HS-27A (cell line): Measurements from ENCODE around the gene MAPT.
"Not testable (repeated sequence)": the region's sequence is repeated elsewhere in the genome, so short reads cannot be mapped to it uniquely, and the experiment has no call there.

Source experiments
- DNase-seq: peaks from one replicate; pipeline ENCODE4 v3.0.0-alpha.2; 2012; ENCODE audit warnings: low read depth, missing footprints

The MAPT gene

DNA sequence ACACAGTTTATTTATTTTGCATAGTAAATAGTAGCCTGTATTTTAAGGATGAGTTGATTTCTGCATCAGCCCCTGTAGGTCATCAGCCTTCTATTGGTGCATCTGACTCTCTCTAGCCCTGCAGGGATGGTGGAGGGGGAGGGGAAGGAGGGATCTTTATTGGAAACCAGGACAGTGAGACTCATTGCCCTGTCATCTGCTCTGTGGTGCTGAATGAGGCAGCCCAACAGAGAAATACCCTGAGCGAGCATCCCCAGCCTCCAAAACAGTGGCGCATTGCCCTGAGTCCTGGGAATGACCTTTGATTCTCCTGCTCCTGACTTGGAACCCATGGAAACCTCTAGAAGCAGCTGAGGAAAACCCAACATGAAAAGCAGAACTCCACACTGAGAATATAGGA, 59.2 kb downstream of the MAPT start:
- no peak for DNase-seq

DNA sequence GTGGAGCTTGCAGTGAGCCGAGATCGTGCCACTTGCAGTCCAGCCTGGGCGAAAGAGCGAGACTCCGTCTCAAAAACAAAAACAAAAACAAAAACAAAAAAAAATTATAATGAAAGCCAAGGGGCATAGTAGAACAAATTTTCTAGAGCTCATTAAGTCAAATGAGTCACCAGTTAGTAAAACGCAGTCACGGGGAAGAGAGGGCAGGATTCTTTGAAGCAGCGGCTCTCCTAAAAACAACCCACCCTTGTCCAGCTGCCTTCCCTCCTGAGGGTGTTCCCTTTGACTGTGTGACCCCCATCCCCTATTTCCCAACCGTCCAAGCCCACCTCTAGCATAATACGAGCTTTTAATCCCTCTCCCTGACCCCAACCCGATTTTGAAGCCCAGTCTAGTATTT, 60.6 kb downstream of the MAPT start:
- no peak for DNase-seq

DNA sequence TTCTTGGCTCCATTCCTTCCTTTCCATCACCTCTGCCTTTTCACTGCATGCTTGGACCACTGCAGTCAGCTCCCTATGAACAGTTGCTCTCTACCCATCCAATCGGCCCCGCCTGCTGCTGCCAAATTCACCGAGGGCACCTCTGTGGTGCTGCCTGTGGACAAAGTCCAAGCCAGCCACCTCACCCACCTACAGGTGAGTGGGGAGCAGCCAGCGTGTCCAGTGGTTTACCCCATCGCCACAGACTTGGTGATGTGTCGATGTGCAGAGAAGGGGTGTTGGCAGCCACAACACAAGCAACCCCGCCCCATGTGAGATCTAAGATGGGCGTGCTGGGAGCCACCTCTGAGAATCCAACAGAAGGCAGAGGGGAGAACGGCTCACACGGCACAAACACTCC, 61.0 kb downstream of the MAPT start:
- no peak for DNase-seq

GRCh38 chr17:45956090-45956489, 61.7 kb downstream of the MAPT start:
- no peak for DNase-seq

DNA sequence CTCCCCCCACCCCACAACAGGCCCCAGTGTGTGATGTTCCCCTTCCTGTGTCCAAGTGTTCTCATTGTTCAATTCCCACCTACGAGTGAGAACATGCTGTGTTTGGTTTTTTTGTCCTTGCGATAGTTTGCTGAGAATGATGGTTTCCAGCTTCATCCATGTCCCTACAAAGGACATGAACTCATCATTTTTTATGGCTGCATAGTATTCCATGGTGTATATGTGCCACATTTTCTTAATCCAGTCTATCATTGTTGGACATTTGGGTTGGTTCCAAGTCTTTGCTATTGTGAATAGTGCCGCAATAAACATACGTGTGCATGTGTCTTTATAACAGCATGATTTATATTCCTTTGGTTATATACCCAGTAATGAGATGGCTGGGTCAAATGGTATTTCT, 62.4 kb downstream of the MAPT start:
- not testable (repeated sequence) for DNase-seq

GRCh38 chr17:45958307-45958706, 64.0 kb downstream of the MAPT start:
- DNase-seq: no peak

- DNase-seq: no peak
These were observed 64.8 kb downstream of the MAPT start for GRCh38 chr17:45958994-45959665.

DNA sequence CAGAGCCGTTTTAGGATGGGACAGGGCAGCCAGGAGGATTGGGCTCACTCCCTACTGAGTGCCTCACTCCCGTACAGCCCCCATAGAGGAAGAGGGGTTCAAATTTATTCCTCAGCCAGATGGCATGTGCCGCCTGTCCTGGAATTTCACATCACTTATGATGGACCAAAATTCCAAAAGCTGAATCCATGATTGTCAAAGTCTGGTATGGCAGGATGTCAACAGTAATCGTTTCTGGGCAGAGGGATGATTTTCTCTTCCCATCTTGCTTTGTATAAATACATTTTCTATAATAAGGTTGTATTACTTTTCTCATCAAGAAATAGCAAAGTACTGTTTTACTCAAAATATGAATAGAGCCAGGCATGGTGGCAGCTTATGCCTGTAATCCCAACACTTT, 66.0 kb downstream of the MAPT start:
- no peak for DNase-seq

DNA sequence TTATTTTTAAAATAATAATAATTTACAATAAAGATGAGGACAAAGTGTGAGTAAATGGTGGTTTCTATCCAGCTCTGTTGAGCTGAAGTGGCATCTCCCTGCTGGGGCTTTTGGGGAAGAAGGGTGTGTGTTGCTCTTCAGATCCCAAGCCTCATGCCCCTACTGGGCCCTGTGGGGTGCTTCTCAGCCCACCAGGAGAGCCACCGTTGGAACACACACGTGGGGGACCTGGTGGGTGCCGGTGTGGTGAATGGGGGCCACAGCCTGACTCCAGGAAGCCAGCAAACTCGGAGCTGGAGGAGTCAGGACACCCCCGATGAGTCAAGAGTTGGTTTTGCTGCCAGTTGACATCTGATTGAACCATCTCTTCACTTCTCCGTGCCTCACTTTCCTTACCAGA, 66.9 kb downstream of the MAPT start:
- no peak for DNase-seq

- no peak for DNase-seq
These were observed 68.0 kb downstream of the MAPT start for GRCh38 chr17:45962221-45962972.

DNA sequence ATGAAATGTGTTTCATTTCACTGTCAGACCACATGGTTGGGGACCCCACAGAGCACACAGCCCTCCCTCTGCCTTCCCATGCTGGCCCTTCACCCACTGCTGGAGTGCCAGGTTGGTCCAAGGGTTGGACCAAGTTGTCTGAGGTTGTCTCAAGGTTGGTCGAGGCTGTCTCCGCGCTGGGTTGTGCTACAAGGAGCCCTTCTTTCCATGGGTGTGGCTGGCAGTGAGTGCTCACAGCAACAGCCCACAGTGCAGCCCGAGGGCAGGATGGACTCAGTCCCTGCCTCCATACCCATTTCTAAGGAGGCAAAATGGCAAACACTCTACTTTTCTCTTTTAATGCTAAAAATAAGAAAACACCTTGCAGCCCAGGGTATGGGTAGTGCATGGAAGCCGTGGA, 68.9 kb downstream of the MAPT start:
- no peak for DNase-seq

GRCh38 chr17:45963889-45964288, 69.5 kb downstream of the MAPT start:
- no peak for DNase-seq

GRCh38 chr17:45964634-45965033, 70.3 kb downstream of the MAPT start:
- no peak for DNase-seq

GRCh38 chr17:45965812-45966211, 71.5 kb downstream of the MAPT start:
- DNase-seq: no peak

- no peak for DNase-seq
These were observed 72.4 kb downstream of the MAPT start for GRCh38 chr17:45966606-45967280.

- no peak for DNase-seq
These were observed 73.0 kb downstream of the MAPT start for GRCh38 chr17:45967378-45967777.

- no peak for DNase-seq
These were observed 74.4 kb downstream of the MAPT start for GRCh38 chr17:45968732-45969131.

- no peak for DNase-seq
These were observed 75.4 kb downstream of the MAPT start for GRCh38 chr17:45969726-45970125.

- no peak for DNase-seq
These were observed 76.3 kb downstream of the MAPT start for GRCh38 chr17:45970659-45971058.

DNA sequence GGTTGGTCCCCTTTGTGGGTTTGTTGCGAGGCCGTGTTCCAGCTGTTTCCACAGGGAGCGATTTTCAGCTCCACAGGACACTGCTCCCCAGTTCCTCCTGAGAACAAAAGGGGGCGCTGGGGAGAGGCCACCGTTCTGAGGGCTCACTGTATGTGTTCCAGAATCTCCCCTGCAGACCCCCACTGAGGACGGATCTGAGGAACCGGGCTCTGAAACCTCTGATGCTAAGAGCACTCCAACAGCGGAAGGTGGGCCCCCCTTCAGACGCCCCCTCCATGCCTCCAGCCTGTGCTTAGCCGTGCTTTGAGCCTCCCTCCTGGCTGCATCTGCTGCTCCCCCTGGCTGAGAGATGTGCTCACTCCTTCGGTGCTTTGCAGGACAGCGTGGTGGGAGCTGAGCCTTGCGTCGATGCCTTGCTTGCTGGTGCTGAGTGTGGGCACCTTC, 77.4 kb downstream of the MAPT start:
- DNase-seq: no peak

DNA sequence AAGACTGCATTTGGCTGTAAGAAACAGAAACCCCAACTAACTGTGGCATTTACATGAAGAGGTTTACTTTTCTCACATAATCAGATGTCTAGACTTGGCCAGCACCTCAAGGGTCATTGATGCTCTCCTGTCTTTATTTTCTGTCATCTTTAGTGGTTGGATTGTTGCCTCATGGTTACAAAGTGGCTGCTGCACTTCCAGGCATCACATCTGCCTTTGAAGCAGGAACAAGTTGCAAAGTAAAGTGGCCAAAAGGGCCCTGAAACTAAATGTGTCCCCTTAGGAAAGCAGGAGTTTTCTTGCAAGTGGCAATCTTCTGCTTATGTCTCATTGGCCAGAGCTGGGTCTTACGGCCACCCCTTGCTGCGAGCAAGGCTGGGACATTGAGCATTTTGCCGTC, 78.2 kb downstream of the MAPT start:
- DNase-seq: no peak

DNA sequence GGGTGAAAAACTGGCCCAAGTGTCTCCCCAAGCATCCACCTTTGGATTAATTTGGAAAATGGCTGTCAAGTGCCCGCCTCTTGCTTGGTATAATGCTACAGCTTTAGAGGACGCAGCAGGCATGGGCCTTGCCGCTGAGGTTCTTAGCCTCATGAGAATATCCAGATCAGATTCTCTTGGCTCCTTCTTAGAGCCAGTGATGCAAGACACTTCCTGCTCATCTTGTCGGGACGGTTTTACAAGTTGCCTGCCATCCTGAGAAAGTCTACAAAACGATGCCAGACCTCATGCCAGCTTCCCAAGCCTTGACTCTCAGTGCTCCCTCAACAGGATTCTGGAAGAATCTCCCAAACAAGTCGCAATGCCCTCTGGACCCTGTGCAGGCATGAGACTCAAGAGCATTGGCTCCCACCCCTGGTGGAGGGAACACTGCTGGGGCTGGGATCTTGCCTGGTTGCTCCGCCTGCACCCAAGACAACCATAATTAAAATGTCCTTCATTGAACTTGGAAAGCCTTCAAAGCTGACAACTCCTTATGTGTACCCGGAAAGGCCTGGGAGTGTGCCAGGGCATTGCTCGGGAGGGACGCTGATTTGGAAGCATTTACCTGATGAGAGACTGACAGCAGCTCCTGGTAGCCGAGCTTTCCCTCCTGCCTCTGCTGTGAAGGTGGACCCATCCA, 78.9 kb downstream of the MAPT start:
- DNase-seq: no peak
